MV-4-11 (cell line): ENCODE data around the gene DMD.
"Not testable (repeated sequence)": the region's sequence is repeated elsewhere in the genome, so short reads cannot be mapped to it uniquely, and the experiment has no call there.

Experiments
- DNase-seq: peaks from one replicate; lab custom pipeline; 2025; lab: John Stamatoyannopoulos, UW

DMD gene

GRCh38 chrX:31435592-31435991 is 1775.8 kb downstream of the DMD start:
- DNase-seq = no peak

GRCh38 chrX:31433856-31434255 is 1777.5 kb downstream of the DMD start:
- no peak for DNase-seq

GRCh38 chrX:31429915-31430314 is 1781.4 kb downstream of the DMD start:
- no peak for DNase-seq

GRCh38 chrX:31423609-31424189 is 1787.7 kb downstream of the DMD start:
- DNase-seq = peak; percentile 53

- DNase-seq = no peak
Observed at GRCh38 chrX:31421441-31421840, 1789.9 kb downstream of the DMD start.

- no peak for DNase-seq
Observed at GRCh38 chrX:31420711-31421151, 1790.6 kb downstream of the DMD start.

GRCh38 chrX:31420302-31420701 is 1791.0 kb downstream of the DMD start:
- DNase-seq = no peak

- no peak for DNase-seq
Observed at GRCh38 chrX:31397119-31397518, 1814.2 kb downstream of the DMD start.

- no peak for DNase-seq
Observed at GRCh38 chrX:31392513-31392912, 1818.8 kb downstream of the DMD start.

- DNase-seq = no peak
Observed at GRCh38 chrX:31388946-31389345, 1822.4 kb downstream of the DMD start.

GRCh38 chrX:31384471-31384870 is 1826.9 kb downstream of the DMD start:
- DNase-seq = no peak

GRCh38 chrX:31383991-31384390 is 1827.4 kb downstream of the DMD start:
- no peak for DNase-seq

- not testable (repeated sequence) for DNase-seq
Observed at GRCh38 chrX:31378973-31379372, 1832.4 kb downstream of the DMD start.

GRCh38 chrX:31377821-31378220 is 1833.5 kb downstream of the DMD start:
- not testable (repeated sequence) for DNase-seq

- DNase-seq = no peak
Observed at GRCh38 chrX:31376408-31377022, 1834.8 kb downstream of the DMD start.

GRCh38 chrX:31374786-31375185 is 1836.6 kb downstream of the DMD start:
- no peak for DNase-seq

- DNase-seq = no peak
Observed at GRCh38 chrX:31371956-31372355, 1839.4 kb downstream of the DMD start.

GRCh38 chrX:31367816-31368215 is 1843.5 kb downstream of the DMD start:
- no peak for DNase-seq

- no peak for DNase-seq
Observed at GRCh38 chrX:31366041-31366440, 1845.3 kb downstream of the DMD start.

- no peak for DNase-seq
Observed at GRCh38 chrX:31356275-31357212, 1854.8 kb downstream of the DMD start.

- DNase-seq = no peak
Observed at GRCh38 chrX:31355206-31355955, 1856.0 kb downstream of the DMD start.

- DNase-seq = no peak
Observed at GRCh38 chrX:31353095-31353494, 1858.3 kb downstream of the DMD start.
